ENCODE results near the gene NPTX2. TPM values are rescaled to one million over a fixed set of nuclear protein-coding genes. Genes with fewer than 3 reads are reported as not detected.

NPTX2 gene
- total and polyA plus RNA-seq, 2 experiments from 2014 or later = 8.2 to 24.1 TPM

GRCh38 chr7:98669329-98670000 is 52.4 kb downstream of the NPTX2 start:
- Histone ChIP-seq H3K4me1 (ENCODE audit: insufficient read depth) (no peaks in the 10 kb centered on the region), H4K20me1 (replicated peaks; ENCODE audit: insufficient read depth) (no peaks in the 10 kb centered on the region; the same call in 1 of the 2 replicates), H3K9me2 (ENCODE audit: insufficient read depth) (no peaks in the 10 kb centered on the region), H3K27me3 (ENCODE audit: insufficient read depth) (peaks cover 25% of the 10 kb centered on the region), H2AFZ (no peak overlapping the region), H3F3A (replicated peaks; ENCODE audit: low read depth) (no peaks in the 10 kb centered on the region), H3K79me2 (replicated peaks; ENCODE audit: insufficient read depth) (no peaks in the 10 kb centered on the region), H3K27ac (ENCODE audit: low read depth) (no peak overlapping the region), H3K36me3 (ENCODE audit: insufficient read depth) (no peaks in the 10 kb centered on the region), H3K4me3 (no peak overlapping the region), H3K4me2 (no peak overlapping the region)
- Mint-ChIP-seq H3K27me3 (ENCODE audit: insufficient read depth, low read depth, poor library complexity) (peaks cover 10% of the 10 kb centered on the region), H3K27ac (no peak overlapping the region), H3K9me3 (peaks cover 15% of the 10 kb centered on the region), H3K36me3 (ENCODE audit: low read depth) (no peaks in the 10 kb centered on the region), H3K4me3 (no peak overlapping the region), H3K4me1 (peaks cover 2% of the 10 kb centered on the region; the same call in 2 of the 3 replicates)
- no peak for DNase-seq (ENCODE audit: low spot score)
- no peak for TF ChIP-seq STAT1 (IDR thresholded peaks at IDR 0.05; ENCODE audit: unreplicated experiment)
- TF ChIP-seq CREB1 (CRISPR knock-in tag; IDR thresholded peaks at IDR 0.05; ENCODE audit: low read depth) = no peak
- TF ChIP-seq JUNB (IDR thresholded peaks at IDR 0.05; ENCODE audit: unreplicated experiment) = no peak
- TF ChIP-seq POLR2AphosphoS5 (IDR thresholded peaks at IDR 0.05; ENCODE audit: low read depth) = no peak
- TF ChIP-seq REST (IDR thresholded peaks at IDR 0.05; ENCODE audit: unreplicated experiment) = no peak
- no peak for TF ChIP-seq EZH2 (IDR thresholded peaks at IDR 0.05; ENCODE audit: low read depth, unreplicated experiment)
- no peak for ATAC-seq

- H3K4me1 ChIP-seq (ENCODE audit: insufficient read depth) = no peaks in the 10 kb centered on the region
- TF ChIP-seq EZH2phosphoT487 (IDR thresholded peaks at IDR 0.05; ENCODE audit: unreplicated experiment) = no peak
- TF ChIP-seq NANOG (IDR thresholded peaks at IDR 0.05; ENCODE audit: borderline replicate concordance) = no peak
- no peak for TF ChIP-seq CTCF (conservative IDR thresholded peaks at IDR 0.05; ENCODE audit: low read depth in 2 of 2)
- TF ChIP-seq REST (IDR thresholded peaks at IDR 0.05; ENCODE audit: unreplicated experiment) = no peak
Measured at GRCh38 chr7:98670186-98670585, 53.1 kb downstream of the NPTX2 start.

More at GRCh38 chr7:98670186-98670585, 53.1 kb downstream of the NPTX2 start:
- H3K27ac ChIP-seq (ENCODE audit: low read depth) = no peak overlapping the region
- H3K4me2 ChIP-seq = no peak overlapping the region
- no peaks in the 10 kb centered on the region for H3K9me2 ChIP-seq (ENCODE audit: insufficient read depth)
- Mint-ChIP-seq H3K27me3 (ENCODE audit: insufficient read depth, low read depth, poor library complexity) (peaks cover 10% of the 10 kb centered on the region), H3K27ac (no peak overlapping the region), H3K4me1 (peaks cover 2% of the 10 kb centered on the region; the same call in 2 of the 3 replicates), H3K36me3 (ENCODE audit: low read depth) (no peaks in the 10 kb centered on the region), H3K9me3 (peaks cover 15% of the 10 kb centered on the region), H3K4me3 (no peak overlapping the region)
- H3F3A ChIP-seq (replicated peaks; ENCODE audit: low read depth) = no peaks in the 10 kb centered on the region
- H3K36me3 ChIP-seq (ENCODE audit: insufficient read depth) = no peaks in the 10 kb centered on the region
- ATAC-seq = no peak
- peaks cover 25% of the 10 kb centered on the region for H3K27me3 ChIP-seq (ENCODE audit: insufficient read depth)
- DNase-seq (ENCODE audit: low spot score) = no peak
- H4K20me1 ChIP-seq (replicated peaks; ENCODE audit: insufficient read depth) = no peaks in the 10 kb centered on the region; the same call in 1 of the 2 replicates
- H2AFZ ChIP-seq = no peak overlapping the region
- H3K79me2 ChIP-seq (replicated peaks; ENCODE audit: insufficient read depth) = no peaks in the 10 kb centered on the region
- no peak overlapping the region for H3K4me3 ChIP-seq

Measured in GM23338 (cell line).